T-helper 1 cell (primary cell): ENCODE measurements around the gene LBHD1.
"Not testable (repeated sequence)": the region's sequence is repeated elsewhere in the genome, so short reads cannot be mapped to it uniquely, and the experiment has no call there.

ENCODE experiments used
- DNase-seq, 5 donors: peaks; one replicate each; pipeline ENCODE4 v3.0.0-alpha.2; 2012 to 2020

LBHD1 gene

GRCh38 chr11:62693624-62694023 lies 21.6 kb upstream of the LBHD1 start:
- DNase-seq, result not testable (repeated sequence)

GRCh38 chr11:62689421-62690183 lies 17.5 kb upstream of the LBHD1 start, which contains the start of gene LRRN4CL:
Gene LRRN4CL, minus strand, starts transcription at chr11:62689530. Its CDS starts 1,022 bp downstream, at chr11:62688508.
- DNase-seq, result no peak

- no peak for DNase-seq
These were observed 16.4 kb upstream of the LBHD1 start for GRCh38 chr11:62688491-62688890.

GRCh38 chr11:62687508-62688396 lies 15.7 kb upstream of the LBHD1 start:
- no peak for DNase-seq

- DNase-seq, result no peak
These were observed 10.5 kb upstream of the LBHD1 start for GRCh38 chr11:62682518-62682917.

GRCh38 chr11:62680825-62681240 lies 8.8 kb upstream of the LBHD1 start:
- peak in 1 of 5 donors; percentile 67 for DNase-seq

GRCh38 chr11:62678770-62679696 lies 7.0 kb upstream of the LBHD1 start, which contains the start of gene UBXN1:
Gene UBXN1, minus strand, starts transcription at chr11:62679073. Its CDS starts 150 bp downstream, at chr11:62678923.
- peak; percentile 70 to 83 (median 77) for DNase-seq

GRCh38 chr11:62678433-62678769 lies 6.3 kb upstream of the LBHD1 start:
- DNase-seq, result no peak

GRCh38 chr11:62677714-62678113 lies 5.6 kb upstream of the LBHD1 start:
- no peak for DNase-seq

- DNase-seq, result no peak
These were observed 5.1 kb upstream of the LBHD1 start for GRCh38 chr11:62677156-62677555.

- DNase-seq, result no peak
These were observed 4.6 kb upstream of the LBHD1 start for GRCh38 chr11:62676698-62677097.

GRCh38 chr11:62675415-62675814 lies 3.3 kb upstream of the LBHD1 start:
- DNase-seq, result not testable (repeated sequence)

- no peak for DNase-seq
These were observed 1.1 kb upstream of the LBHD1 start for GRCh38 chr11:62673196-62673525.

GRCh38 chr11:62671236-62671607 lies 845 bp downstream of the LBHD1 start:
- no peak for DNase-seq

- DNase-seq, result no peak
These were observed 2.5 kb downstream of the LBHD1 start for GRCh38 chr11:62669420-62670161.

- no peak for DNase-seq
These were observed 4.6 kb downstream of the LBHD1 start for GRCh38 chr11:62667460-62667859.

GRCh38 chr11:62666259-62666926 lies 5.7 kb downstream of the LBHD1 start:
- DNase-seq, result no peak

GRCh38 chr11:62665599-62666258 lies 6.3 kb downstream of the LBHD1 start:
- peak; percentile 23 to 60 (median 48) for DNase-seq

- DNase-seq, result peak; percentile 86 to 95 (median 90)
These were observed 6.9 kb downstream of the LBHD1 start, which contains the start of the genes C11orf98 and CSKMT for GRCh38 chr11:62665075-62665598. Gene C11orf98, minus strand, starts transcription at chr11:62665210. Its CDS starts 41 bp downstream, at chr11:62665169. Gene CSKMT, plus strand, starts transcription at chr11:62665312. Its CDS starts 568 bp downstream, at chr11:62665880.

GRCh38 chr11:62664405-62665074 lies 7.5 kb downstream of the LBHD1 start:
- DNase-seq, result peak in 4 of 5 donors; percentile 23 to 66 (median 40)
